A673 (cell line): ENCODE data around the gene DAPL1. TPM values are rescaled to one million over a fixed set of nuclear protein-coding genes. Genes with fewer than 3 reads are reported as not detected.

ENCODE experiments used
- Bru-seq: library from RNA; stranded (reverse); fragments of 400-500 nt; gene quantifications from one replicate; lab custom pipeline; 2021; lab: Mats Ljungman, UMichigan
- BruChase-seq, 2 experiments: library from RNA; stranded (reverse); fragments of 400-500 nt; gene quantifications; one replicate each; lab custom pipeline; 2021; lab: Mats Ljungman, UMichigan
- BruUV-seq: library from RNA; stranded (reverse); fragments of 400-500 nt; replicated peaks from 2 replicates; lab custom pipeline; 2021; lab: Mats Ljungman, UMichigan
- CTCF ChIA-PET: fragments of 300-600 bp; sonication (Branson Sonifier 250); formaldehyde crosslinking; loops from one replicate; lab custom pipeline; 2022; ENCODE audit warnings: antibody characterized with exemption; lab: Charles Lee
- POLR2A ChIA-PET: fragments of 300-600 bp; sonication (Branson Sonifier 250); formaldehyde crosslinking; loops from one replicate; lab custom pipeline; 2022; ENCODE audit warnings: antibody characterized with exemption; ENCODE audit not compliant: low non-redundant PET; lab: Charles Lee
- DNase-seq: peaks from one replicate; pipeline ENCODE4 v3.0.0-alpha.2; 2015; ENCODE audit warnings: low spot score
- H3K27ac ChIP-seq: fragments of 200-600 bp; sonication (generic); 2 replicates; pipeline ENCODE4 v1.5.1; 2016; ENCODE audit warnings: mixed run types, low read depth, mild to moderate bottlenecking, mixed read lengths, antibody characterized with exemption, low read length; ENCODE audit not compliant: poor library complexity, severe bottlenecking
- H3K27me3 ChIP-seq: fragments of 200-600 bp; sonication (generic); replicated peaks from 2 replicates; pipeline ENCODE4 v1.6.1; 2017; ENCODE audit warnings: mixed run types, low read depth, mild to moderate bottlenecking, mixed read lengths, antibody characterized with exemption, low read length; ENCODE audit not compliant: insufficient read depth, poor library complexity
- H3K36me3 ChIP-seq: fragments of 200-600 bp; sonication (generic); 2 replicates; pipeline ENCODE4 v1.6.1; 2016; ENCODE audit warnings: mixed run types, mild to moderate bottlenecking, mixed read lengths, antibody characterized with exemption, low read length; ENCODE audit not compliant: insufficient read depth, poor library complexity, severe bottlenecking
- H3K4me1 ChIP-seq: fragments of 200-600 bp; sonication (generic); 2 replicates; pipeline ENCODE4 v1.6.1; 2017; ENCODE audit warnings: mixed run types, mild to moderate bottlenecking, mixed read lengths, antibody characterized with exemption, low read length; ENCODE audit not compliant: insufficient read depth, poor library complexity, severe bottlenecking
- H3K4me3 ChIP-seq: fragments of 200-600 bp; sonication (generic); 2 replicates; pipeline ENCODE4 v1.5.1; 2016; ENCODE audit warnings: low read depth, mixed run types, mild to moderate bottlenecking, mixed read lengths, low read length; ENCODE audit not compliant: poor library complexity, severe bottlenecking
- H3K9me3 ChIP-seq: fragments of 200-600 bp; sonication (generic); 2 replicates; pipeline ENCODE4 v1.6.1; 2016; ENCODE audit warnings: mixed run types, low read depth, mild to moderate bottlenecking, mixed read lengths, antibody characterized with exemption, low read length; ENCODE audit not compliant: poor library complexity, severe bottlenecking
- EZH2 ChIP-seq: fragments of 200-600 bp; sonication (generic); IDR thresholded peaks from 2 replicates; pipeline ENCODE4 v1.6.1; 2017; ENCODE audit warnings: borderline replicate concordance, low read depth, mild to moderate bottlenecking, mixed read lengths, antibody characterized with exemption, low read length; ENCODE audit not compliant: poor library complexity, severe bottlenecking
- intact Hi-C: fragments of 100-400 bp; cut with micrococcal nuclease; formaldehyde crosslinking; loops from one replicate; pipeline ENCODE4 v1.10.0; 2022; ENCODE audit not compliant: unreplicated experiment
- long read RNA-seq: library from polyadenylated mRNA; stranded (forward); transcript quantifications from one replicate; pipeline ENCODE4 v2.0.0, GENCODE V29; 2022
- total RNA-seq: library from RNA; stranded (reverse); gene quantifications from 2 replicates; pipeline ENCODE4 v1.2.3, GENCODE V29; 2021
- TF ChIP-seq, protein P1 (sequence below): fragments of 300-800, 200-600 bp; sonication (generic); conservative IDR thresholded peaks from 2 replicates; pipeline ENCODE4 v1.5.1; 2017; ENCODE audit warnings: low read depth, mild to moderate bottlenecking, antibody characterized with exemption, low read length, moderate library complexity, mixed read lengths

DAPL1 gene
- 0.80 and 1.4 TPM in 2 replicates for total RNA-seq
- Bru-seq, nascent RNA = percentile 13 among the genes with signal in this experiment
- BruChase-seq, experiment 1, labeled RNA remaining after a 2-hour chase = percentile 7 among the genes with signal in this experiment
- BruChase-seq, experiment 2, labeled RNA remaining after a 6-hour chase = percentile 7 among the genes with signal in this experiment
- long read RNA-seq = 0 reads

- DNase-seq = peak; percentile 55
- ChIA-PET POLR2A (interaction anchor here (0.6 kb wide), 2 partner anchors 13 to 499 kb away, joined by 3 to 4 read pairs; no protein-coding TSS in a partner anchor), CTCF (no interaction called here)
- peak within 1 kb of the TSS; percentile 31 for H3K4me3 ChIP-seq
- no peaks in the 10 kb centered on the region for H3K9me3 ChIP-seq
- no peak for TF ChIP-seq EZH2
- TF ChIP-seq, protein P1, sequence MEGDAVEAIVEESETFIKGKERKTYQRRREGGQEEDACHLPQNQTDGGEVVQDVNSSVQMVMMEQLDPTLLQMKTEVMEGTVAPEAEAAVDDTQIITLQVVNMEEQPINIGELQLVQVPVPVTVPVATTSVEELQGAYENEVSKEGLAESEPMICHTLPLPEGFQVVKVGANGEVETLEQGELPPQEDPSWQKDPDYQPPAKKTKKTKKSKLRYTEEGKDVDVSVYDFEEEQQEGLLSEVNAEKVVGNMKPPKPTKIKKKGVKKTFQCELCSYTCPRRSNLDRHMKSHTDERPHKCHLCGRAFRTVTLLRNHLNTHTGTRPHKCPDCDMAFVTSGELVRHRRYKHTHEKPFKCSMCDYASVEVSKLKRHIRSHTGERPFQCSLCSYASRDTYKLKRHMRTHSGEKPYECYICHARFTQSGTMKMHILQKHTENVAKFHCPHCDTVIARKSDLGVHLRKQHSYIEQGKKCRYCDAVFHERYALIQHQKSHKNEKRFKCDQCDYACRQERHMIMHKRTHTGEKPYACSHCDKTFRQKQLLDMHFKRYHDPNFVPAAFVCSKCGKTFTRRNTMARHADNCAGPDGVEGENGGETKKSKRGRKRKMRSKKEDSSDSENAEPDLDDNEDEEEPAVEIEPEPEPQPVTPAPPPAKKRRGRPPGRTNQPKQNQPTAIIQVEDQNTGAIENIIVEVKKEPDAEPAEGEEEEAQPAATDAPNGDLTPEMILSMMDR = no peak
- H3K36me3 ChIP-seq = no peaks in the 10 kb centered on the region
- intact Hi-C loops = no loop called here
- BruUV-seq = no TSS peak
- H3K27me3 ChIP-seq = no peaks in the 10 kb centered on the region
- no peak within 1 kb of the TSS for H3K27ac ChIP-seq
- H3K4me1 ChIP-seq = peaks cover 25% of the 10 kb centered on the region
Observed at GRCh38 chr2:158795195-158795924, at the start of gene DAPL1. DAPL1 (plus strand) TSS chr2:158795317; CDS start chr2:158795373, 56 bp downstream.

GRCh38 chr2:158745866-158746382 is 49.2 kb upstream of the DAPL1 start:
- intact Hi-C loops = loop anchor here (2.0 kb wide), 3 partner anchors 567 to 721 kb away; no protein-coding TSS in a partner anchor
- TF ChIP-seq EZH2 = no peak
- TF ChIP-seq, protein P1 = 0 out of 2 replicates have a peak, but pooled peaks have one; percentile 6
- DNase-seq = no peak

DNA sequence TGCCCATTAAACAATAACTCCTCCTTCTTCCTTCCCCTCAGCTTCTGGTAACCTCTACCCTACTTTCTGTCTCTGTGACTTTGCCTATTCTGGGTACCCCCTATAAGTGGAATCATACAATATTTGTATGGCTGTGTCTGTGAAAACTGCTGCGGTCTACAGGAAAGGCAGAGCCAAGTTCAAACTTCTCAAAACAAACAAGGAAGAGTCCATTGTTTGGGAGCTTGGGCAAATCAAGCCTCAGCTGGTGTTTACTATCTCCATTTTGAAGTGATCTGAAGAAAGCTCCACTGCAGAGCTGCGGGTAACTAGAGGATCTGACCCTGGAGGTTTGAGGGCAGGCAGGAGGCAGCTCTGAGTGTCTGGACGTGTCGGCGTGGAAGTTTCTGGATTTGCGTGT is 48.6 kb upstream of the DAPL1 start:
- intact Hi-C loops = no loop called here

More at GRCh38 chr2:158745866-158746382, 49.2 kb upstream of the DAPL1 start:
- CTCF ChIA-PET = interaction anchor here (0.6 to 2.1 kb wide), 5 partner anchors 8 to 722 kb away, joined by 3 to 29 read pairs (median 5); no protein-coding TSS in a partner anchor
- no peak overlapping the region for H3K4me3 ChIP-seq
- H3K36me3 ChIP-seq = no peaks in the 10 kb centered on the region
- H3K9me3 ChIP-seq = no peaks in the 10 kb centered on the region
- no TSS peak for BruUV-seq
- H3K4me1 ChIP-seq = no peaks in the 10 kb centered on the region
- no peak overlapping the region for H3K27ac ChIP-seq
- POLR2A ChIA-PET = no interaction called here
- no peaks in the 10 kb centered on the region for H3K27me3 ChIP-seq

More for the DNA sequence above, 48.6 kb upstream of the DAPL1 start:
- ChIA-PET POLR2A (no interaction called here), CTCF (interaction anchor here (1.4 to 2.1 kb wide), 3 partner anchors 567 to 723 kb away, joined by 5 to 29 read pairs (median 10); no protein-coding TSS in a partner anchor)
- Histone ChIP-seq H3K27ac (no peak overlapping the region), H3K9me3 (no peaks in the 10 kb centered on the region), H3K27me3 (no peaks in the 10 kb centered on the region), H3K36me3 (no peaks in the 10 kb centered on the region), H3K4me3 (no peak overlapping the region), H3K4me1 (no peaks in the 10 kb centered on the region)
- TF ChIP-seq, protein P1 = no peak
- TF ChIP-seq EZH2 = no peak
- BruUV-seq = no TSS peak
- no peak for DNase-seq
